HG03060 (cell line): ENCODE data around the gene ATF4.
"Not testable (repeated sequence)": the region's sequence is repeated elsewhere in the genome, so short reads cannot be mapped to it uniquely, and the experiment has no call there.

Experiments used
- ATAC-seq: cut with Tn5 transposase; IDR thresholded peaks from one replicate; pipeline ENCODE4 v1.9.1; 2021; ENCODE audit warnings: low read depth, moderate number of reproducible peaks; ENCODE audit not compliant: unreplicated experiment

ATF4 gene

GRCh38 chr22:39508393-39508792 is 12.0 kb upstream of the ATF4 start:
- ATAC-seq: no peak

- ATAC-seq: no peak
Measured at GRCh38 chr22:39510529-39511149, 9.7 kb upstream of the ATF4 start.

GRCh38 chr22:39511226-39511625 is 9.1 kb upstream of the ATF4 start:
- ATAC-seq: no peak

GRCh38 chr22:39512026-39512425 is 8.3 kb upstream of the ATF4 start:
- no peak for ATAC-seq

- ATAC-seq: no peak
Measured at GRCh38 chr22:39513791-39514190, 6.6 kb upstream of the ATF4 start.

GRCh38 chr22:39514373-39514973 is 5.9 kb upstream of the ATF4 start:
- ATAC-seq: no peak

- no peak for ATAC-seq
Measured at GRCh38 chr22:39515266-39516050, 4.9 kb upstream of the ATF4 start.

GRCh38 chr22:39517470-39517869 is 2.9 kb upstream of the ATF4 start:
- ATAC-seq: no peak

- no peak for ATAC-seq
Measured at GRCh38 chr22:39518144-39518786, 2.1 kb upstream of the ATF4 start.

- ATAC-seq: no peak
Measured at GRCh38 chr22:39518996-39519680, 1.2 kb upstream of the ATF4 start.

- peak; percentile 69 for ATAC-seq
Measured at GRCh38 chr22:39519681-39520225, 609 bp upstream of the ATF4 start.

GRCh38 chr22:39521106-39521885 is 934 bp downstream of the ATF4 start:
- ATAC-seq: not testable (repeated sequence)

- not testable (repeated sequence) for ATAC-seq
Measured at GRCh38 chr22:39522091-39522490, 1.7 kb downstream of the ATF4 start.

GRCh38 chr22:39522567-39523300 is 2.4 kb downstream of the ATF4 start:
- no peak for ATAC-seq

- ATAC-seq: no peak
Measured at GRCh38 chr22:39524089-39524752, 3.9 kb downstream of the ATF4 start.

GRCh38 chr22:39524753-39525657 is 4.6 kb downstream of the ATF4 start:
- no peak for ATAC-seq

GRCh38 chr22:39525658-39525975 is 5.3 kb downstream of the ATF4 start:
- ATAC-seq: no peak

- no peak for ATAC-seq
Measured at GRCh38 chr22:39526736-39527171, 6.4 kb downstream of the ATF4 start.
